Right ventricle myocardium inferior (tissue), 1 donor: Measurements from ENCODE around the gene NME7. TPM values are rescaled to one million over a fixed set of nuclear protein-coding genes. Genes with fewer than 3 reads are reported as not detected.
"Not testable (repeated sequence)": the region's sequence is repeated elsewhere in the genome, so short reads cannot be mapped to it uniquely, and the experiment has no call there.

Experiments used
- ATAC-seq: fragments of 200-7000 bp; cut with Tn5 transposase; one replicate; pipeline ENCODE4 v1.9.1; 2020; ENCODE audit warnings: mild to moderate bottlenecking, moderate library complexity
- DNase-seq: peaks from one replicate; pipeline ENCODE4 v3.0.0; 2021; ENCODE audit errors: missing footprints
- intact Hi-C: fragments of 100-400 bp; cut with DNase I; formaldehyde crosslinking; loops from one replicate; pipeline ENCODE4 v1.11.0; 2022
- total RNA-seq: library from RNA; stranded (reverse); fragmentation: NEBNext Ultra II Directional; extraction: Animal tissue kit (Norgen Biotek cat#: 25700); gene quantifications from one replicate; pipeline ENCODE4 v1.2.1, GENCODE V29; 2021
- donor health status: DM: no; HTN: yes; CAD: no; lungs with severe emphysema.

Gene NME7
- total RNA-seq, 1 donor from 2014 or later = 10.1 TPM

DNA sequence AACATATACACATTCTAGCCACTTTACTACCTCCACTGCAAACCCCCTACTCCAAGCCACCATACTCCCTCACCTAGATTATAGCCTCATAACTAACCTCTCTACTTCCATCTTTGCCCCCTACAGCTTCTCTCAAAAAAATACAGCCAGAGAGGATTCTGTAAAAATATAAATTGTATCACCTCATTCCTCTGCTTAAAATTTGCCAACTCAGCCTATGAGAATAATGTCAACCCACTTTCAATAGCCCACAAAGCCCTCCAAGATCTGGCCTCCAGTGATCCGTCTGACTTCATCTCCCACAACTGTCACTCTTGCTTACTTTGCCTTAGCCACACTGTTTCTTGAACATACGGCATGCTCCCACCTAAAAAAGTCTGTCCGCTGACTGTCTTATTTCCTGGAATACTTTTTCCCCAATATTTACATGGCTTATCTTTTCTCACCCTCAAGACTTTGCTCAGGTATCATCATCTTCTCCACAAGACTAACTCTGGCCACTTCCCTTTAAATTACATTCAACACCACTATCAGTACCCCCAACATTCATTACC, 21.5 kb downstream of the NME7 start:
- DNase-seq = no peak
- ATAC-seq = no peak
- intact Hi-C loops = loop anchor here (5.0 kb wide), 2 partner anchors 909 to 1004 kb away; no protein-coding TSS in a partner anchor

DNA sequence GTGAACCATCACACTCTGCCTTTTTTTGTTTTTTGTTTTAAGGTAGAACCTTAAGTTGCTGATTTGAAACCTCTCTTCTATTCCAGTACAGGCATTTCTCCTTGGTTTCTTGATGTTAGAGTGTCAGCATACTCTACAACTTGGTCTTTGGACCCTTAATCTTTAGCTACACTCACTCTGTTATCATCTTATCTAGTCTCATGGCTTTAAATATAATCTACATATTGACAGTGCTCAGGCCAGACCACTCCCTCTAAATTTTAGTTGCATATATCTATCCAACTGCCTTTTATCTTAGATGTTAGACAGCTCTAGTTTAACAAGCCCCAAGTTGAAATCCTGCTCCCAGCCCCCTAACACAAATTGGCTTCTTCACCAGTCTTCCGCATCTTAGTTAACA, 22.1 kb downstream of the NME7 start:
- intact Hi-C loops = loop anchor here (5.0 kb wide), 2 partner anchors 908 to 1003 kb away; no protein-coding TSS in a partner anchor
- DNase-seq = no peak

DNA sequence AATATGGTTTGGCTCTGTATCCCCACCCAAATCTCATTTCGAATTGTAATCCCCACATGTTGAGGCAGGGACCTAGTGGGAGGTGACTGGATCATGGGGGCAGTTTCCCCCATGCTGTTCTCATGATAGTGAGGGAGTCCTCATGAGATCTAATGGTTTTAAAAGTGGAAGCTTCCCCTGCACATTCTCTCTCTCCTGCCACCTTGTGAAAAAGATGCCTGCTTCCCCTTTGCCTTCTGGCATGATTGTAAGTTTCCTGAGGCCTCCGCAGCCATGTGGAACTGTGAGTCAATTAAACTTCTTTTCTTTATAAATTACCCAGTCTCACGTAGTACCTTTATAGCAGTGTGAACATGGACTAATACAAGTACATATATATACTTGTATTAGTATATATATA, 25.5 kb downstream of the NME7 start:
- intact Hi-C loops, ATAC-seq: not testable (repeated sequence)

More for the DNA sequence above, 22.1 kb downstream of the NME7 start:
- ATAC-seq = no peak

DNA sequence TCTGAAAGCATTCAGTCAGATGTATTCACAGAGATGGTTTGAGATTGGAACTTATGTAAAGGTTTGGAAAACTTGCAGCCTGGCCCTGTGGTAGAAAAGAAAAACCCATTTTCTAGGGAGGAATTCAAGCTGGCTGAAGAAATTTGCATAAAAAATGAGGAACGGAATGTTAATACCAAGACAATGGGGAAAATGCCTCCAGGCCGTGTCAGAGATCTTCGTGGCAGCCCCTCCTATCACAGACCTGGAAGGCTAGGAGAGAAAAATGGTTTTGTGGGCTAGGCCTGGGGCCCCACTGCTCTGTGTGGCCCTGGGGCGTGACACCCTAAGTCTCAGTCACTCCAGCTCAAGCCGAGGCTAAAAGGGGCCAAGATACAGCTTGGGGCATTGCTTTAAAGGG, 26.7 kb downstream of the NME7 start:
- intact Hi-C loops = no loop called here
- no peak for ATAC-seq
- DNase-seq = no peak

More for the DNA sequence above, 25.5 kb downstream of the NME7 start:
- DNase-seq = not testable (repeated sequence)

DNA sequence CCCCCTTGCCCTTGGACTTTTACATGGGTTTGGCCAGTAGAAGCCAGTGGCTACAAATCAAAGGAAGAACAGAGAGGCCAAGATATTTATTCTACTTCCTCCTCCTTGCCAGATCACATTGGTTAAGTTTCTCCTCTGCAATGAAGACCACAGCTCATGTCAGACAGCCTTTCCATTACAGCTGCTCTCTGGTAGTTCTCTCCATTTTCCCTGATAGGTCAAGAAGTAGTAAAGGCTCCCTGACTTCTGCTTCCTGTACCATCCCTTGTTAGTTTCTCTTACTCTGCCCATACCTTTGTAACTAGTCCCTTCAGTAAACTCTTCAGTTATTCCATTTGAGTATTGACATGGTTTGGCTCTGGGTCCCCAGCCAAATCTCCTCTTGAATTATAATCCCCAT, 27.8 kb downstream of the NME7 start:
- ATAC-seq = no peak
- intact Hi-C loops = no loop called here
- no peak for DNase-seq

DNA sequence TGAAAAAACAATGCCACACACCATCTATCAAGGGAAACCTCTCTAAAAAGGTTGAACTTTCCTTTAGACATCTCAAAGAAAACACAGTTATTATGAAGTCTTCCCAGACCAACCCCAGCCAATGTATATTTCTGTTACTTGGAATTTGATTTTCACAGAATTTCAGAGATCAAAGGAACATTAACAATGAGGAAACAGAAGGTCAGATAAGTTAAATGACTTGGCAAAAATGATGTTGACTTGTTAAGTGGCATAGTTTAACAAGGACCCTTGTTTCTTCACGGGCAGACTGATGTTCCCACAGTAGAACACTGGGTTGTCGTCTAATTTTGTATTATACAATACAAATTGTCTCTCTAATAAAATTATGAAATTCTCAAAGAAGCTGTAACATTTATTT, 29.0 kb downstream of the NME7 start:
- ATAC-seq = no peak
- intact Hi-C loops = no loop called here
- DNase-seq = no peak

DNA sequence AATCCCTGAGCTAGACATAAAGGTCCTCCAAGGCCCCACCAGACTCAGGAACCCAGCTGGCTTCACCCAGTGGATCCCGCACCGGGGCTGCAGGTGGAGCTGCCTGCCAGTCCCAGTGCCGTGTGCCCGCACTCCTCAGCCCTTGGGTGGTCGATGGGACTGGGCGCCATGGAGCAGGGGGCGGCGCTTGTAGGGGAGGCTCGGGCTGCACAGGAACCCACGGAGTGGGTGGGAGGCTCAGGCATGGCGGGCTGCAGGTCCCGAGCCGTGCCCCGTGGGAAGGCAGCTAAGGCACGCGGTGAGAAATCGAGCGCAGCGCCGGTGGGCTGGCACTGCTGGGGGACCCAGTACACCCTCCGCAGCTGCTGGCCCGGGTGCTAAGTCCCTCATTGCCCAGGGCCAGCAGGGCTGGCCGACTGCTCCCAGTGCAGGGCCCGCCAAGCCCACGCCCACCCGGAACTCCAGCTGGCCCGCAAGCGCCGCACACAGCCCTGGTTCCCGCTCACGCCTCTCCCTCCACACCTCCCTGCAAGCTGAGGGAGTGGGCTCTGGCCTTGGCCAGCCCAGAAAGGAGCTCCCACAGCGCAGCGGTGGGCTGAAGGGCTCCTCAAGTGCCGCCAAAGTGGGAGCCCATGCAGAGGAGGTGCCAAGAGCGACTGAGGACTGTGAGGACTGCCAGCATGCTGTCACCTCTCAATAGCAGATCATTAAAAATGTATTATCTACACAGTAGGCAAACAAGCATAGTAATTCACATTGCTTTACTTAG, 30.5 kb downstream of the NME7 start:
- intact Hi-C loops, DNase-seq, ATAC-seq: not testable (repeated sequence)

DNA sequence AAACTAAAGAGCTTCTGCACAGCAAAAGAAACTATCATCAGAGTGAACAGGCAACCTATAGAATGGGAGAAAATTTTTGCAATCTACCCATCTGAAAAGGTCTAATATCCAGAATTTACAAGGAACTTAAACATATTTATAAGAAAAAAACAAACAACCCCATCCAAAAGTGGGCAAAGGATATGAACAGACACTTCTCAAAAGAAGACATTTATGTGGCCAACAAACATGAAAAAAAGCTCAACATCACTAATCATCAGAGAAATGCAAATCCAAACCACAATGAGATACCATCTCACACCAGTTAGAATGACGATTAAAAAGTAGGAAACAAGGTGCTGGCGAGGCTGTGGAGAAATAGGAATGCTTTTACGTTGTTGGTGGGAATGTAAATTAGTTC, 32.9 kb downstream of the NME7 start:
- DNase-seq, intact Hi-C loops, ATAC-seq: not testable (repeated sequence)

DNA sequence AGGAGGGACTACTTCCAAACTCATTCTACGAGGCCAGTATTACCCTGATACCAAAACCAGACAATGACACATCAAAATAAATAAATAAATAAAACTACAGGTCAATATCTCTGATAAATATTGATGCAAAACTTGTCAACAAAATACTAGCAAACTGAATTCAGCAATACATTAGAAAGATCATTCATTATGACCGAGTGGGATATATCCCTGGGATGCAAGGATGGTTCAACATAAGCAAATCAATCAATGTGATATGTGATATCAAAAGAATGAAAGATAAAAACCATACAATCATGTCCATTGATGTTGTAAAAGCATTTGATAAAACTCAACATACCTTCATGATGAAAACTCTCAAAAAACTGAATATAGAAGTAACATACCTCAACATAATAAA, 36.7 kb downstream of the NME7 start:
- ATAC-seq (no peak), DNase-seq (no peak)
- intact Hi-C loops = no loop called here

DNA sequence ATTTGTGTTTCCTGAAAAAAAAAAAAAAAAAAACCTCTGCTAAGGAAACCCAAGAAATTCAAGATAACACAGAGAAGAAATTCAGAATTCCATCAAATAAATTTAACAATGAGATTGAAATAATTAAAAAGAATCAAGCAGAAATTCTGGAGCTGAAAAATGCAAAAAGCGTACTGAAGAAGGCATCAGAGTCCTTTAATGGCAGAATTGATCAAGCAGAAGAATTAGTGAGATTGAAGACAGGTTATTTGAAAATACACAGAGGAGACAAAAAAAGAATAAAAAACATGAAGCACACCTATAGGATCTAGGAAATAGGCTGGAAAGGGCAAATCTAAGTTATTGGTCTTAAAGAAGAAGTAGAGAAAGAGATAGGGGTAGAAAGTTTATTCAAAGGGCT, 38.2 kb downstream of the NME7 start:
- no peak for ATAC-seq
- intact Hi-C loops = no loop called here

DNA sequence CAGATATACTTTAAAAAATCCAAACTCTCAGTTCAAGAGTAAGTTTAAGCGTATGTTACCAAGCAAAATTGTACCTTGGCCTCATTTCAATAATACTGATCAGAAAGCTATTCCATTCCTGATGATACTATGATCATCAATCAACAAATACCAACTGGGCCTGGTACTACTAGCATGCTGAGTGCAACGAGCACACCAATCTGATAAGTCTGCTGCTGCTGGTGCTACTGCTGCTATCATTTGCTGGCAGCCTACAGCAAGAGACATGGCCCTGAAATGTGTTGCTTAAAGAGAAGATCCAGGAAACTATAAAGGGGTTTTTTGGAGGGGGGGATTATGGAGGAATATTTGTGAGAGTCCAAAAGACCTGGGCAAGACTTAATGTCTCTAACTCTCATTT, 39.7 kb downstream of the NME7 start:
- intact Hi-C loops = no loop called here
- ATAC-seq (no peak), DNase-seq (no peak)

More for the DNA sequence above, 38.2 kb downstream of the NME7 start:
- DNase-seq = no peak

DNA sequence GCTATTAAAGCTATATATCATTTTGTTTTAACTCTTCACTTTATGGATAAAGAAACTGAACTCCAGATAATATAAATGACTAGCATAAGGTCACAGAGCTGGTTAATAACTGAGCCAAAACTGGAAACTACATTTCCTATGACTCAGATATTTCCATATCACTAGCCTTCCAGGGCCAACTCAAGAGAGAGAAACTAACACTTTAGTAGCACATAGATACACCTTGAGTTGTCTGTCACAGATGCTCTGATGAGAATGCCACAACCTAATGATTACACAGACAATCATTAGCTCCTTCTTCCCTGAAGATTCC, 40.7 kb downstream of the NME7 start:
- intact Hi-C loops = no loop called here
- no peak for DNase-seq
- ATAC-seq = no peak

DNA sequence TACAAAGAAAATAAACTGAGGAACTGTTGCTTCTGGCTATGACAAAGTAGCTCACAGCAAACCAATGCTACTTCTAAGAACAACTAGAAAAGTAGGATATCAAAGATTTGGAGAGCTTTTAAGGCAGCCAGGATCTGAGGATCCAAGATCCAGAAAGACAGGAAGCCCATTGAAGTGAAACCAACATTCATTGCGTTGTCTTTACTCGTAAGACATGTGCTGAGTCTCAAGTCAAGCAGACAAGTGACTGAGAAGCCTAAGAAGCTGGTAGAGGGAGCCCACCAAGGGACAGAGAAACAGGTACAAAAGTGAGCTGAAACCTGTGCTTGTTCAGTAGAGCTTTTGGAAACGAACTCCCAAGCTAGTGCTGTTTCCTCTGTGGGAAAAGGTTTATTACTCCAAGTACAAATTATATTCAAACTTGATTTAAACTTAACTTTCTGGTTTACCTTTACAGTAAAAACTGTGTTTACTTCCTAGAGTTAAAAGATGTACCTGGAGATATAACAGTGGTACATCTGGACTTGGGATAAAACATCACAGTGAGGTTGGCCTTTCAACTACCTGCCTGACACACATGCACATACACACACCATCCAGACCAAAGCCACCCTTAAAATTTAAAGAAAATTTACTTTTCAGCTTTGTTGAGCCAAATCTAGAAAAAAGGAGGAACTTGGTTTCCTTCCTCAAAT, 41.2 kb downstream of the NME7 start:
- intact Hi-C loops = no loop called here
- ATAC-seq (no peak), DNase-seq (no peak)

DNA sequence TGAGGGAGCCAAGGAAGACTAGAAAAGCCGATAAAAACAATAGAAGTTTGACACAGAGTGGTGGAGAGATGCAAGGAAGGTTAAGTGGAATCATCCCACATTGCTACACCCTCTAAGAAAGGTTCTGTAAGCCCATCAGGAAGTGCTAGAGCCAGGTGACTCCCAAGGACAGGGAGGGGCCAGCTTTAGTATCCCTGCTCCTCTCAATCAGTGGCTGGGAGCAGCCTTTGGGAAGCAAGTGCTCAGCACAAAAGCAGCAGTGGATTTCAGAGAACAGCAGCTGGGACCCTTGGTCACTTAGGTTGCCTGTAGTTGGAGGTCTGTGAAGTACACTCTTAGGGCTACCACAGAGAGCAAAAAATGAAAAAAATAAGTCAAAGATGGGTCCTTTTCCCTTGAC, 42.5 kb downstream of the NME7 start:
- DNase-seq = no peak
- no peak for ATAC-seq
- intact Hi-C loops = no loop called here

DNA sequence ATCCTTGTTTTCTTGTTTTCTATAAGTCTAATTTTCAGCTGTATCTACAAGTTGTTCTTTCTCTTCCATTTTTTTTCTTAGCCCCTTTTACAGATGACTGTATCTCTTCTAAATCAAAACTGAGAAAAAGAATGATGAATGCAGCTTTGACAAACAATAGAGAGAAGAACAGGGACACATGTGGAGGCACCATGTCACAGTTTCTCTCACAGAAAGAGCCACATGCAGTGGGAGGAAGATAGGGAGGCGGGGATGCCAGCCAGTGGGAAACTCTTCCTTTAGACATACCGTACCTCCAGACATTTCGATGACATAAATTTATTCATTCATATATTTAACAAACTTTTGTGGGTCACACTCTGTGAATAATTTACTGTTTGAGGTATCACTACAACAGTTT, 45.5 kb downstream of the NME7 start:
- intact Hi-C loops = no loop called here
- ATAC-seq = no peak
- no peak for DNase-seq

DNA sequence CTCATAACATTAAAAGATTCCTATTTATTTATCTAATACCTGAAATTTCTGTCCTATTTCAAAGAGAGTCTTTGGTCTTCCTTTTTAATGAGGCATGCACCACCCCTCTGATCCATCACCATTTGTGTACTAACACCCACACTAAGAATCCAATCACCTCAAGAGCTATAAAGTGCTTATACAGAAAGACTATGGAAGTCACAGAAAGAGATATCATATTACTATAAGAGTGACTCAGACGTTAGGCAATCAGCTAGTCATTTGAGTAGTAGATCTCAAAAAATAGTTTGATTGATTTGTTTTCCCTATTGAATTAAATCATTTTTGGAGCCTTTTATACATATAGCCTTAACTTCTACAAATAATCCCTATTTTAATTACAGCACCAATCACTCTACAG, 46.1 kb downstream of the NME7 start:
- intact Hi-C loops = no loop called here

DNA sequence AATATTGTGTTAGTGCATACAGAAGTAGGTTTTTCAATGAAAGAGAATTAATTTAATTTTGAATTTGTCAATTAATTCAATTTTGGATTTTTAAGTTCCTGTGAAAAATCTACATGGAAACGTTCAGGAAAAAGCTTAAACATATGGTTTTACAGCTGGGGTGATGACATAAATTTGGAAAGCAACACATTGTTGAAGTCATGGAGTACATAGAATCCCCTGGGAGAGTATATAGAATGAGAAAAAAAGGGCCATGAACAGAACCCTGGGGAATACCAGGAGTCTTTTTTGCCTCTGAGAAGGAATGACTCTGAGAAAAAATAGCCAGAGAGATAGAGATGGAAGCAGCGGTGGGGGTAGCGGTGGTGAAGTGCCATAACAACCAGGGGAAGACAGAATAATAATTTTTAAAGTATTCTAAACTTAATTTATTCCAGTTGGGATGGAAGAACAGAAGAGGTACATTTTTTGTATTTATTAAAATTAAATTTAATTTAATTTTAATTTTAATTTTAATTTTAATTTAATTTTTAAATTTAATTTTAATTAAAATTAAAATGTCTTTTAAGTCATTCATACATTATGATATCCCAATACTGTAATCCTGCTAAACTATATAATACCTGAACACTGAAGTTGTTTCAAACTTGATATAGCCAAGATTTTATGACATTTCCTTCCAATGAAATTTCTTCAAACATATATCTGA, 48.9 kb downstream of the NME7 start:
- intact Hi-C loops = no loop called here
- ATAC-seq = no peak
- DNase-seq = no peak

More for the DNA sequence above, 46.1 kb downstream of the NME7 start:
- ATAC-seq (no peak), DNase-seq (no peak)

DNA sequence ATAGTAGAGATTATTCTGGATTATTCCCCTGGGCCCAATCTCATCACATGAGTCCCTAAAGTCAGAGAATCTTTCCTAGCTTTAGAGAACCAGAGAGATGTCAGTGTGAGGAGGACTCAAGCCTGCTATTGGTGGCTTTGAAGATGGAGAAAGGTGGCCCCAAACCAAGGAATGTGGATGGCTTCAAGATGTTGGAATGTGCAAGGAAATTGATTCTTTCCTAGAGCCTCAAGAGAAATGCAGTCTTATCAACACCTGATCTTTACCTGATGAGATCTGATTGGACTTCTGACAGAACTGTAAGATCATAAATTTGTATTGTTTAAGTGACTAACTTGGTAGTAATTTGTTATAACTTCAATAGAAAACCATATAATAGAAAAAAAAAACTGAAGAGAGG, 51.0 kb downstream of the NME7 start:
- intact Hi-C loops = no loop called here
- ATAC-seq (no peak), DNase-seq (no peak)

DNA sequence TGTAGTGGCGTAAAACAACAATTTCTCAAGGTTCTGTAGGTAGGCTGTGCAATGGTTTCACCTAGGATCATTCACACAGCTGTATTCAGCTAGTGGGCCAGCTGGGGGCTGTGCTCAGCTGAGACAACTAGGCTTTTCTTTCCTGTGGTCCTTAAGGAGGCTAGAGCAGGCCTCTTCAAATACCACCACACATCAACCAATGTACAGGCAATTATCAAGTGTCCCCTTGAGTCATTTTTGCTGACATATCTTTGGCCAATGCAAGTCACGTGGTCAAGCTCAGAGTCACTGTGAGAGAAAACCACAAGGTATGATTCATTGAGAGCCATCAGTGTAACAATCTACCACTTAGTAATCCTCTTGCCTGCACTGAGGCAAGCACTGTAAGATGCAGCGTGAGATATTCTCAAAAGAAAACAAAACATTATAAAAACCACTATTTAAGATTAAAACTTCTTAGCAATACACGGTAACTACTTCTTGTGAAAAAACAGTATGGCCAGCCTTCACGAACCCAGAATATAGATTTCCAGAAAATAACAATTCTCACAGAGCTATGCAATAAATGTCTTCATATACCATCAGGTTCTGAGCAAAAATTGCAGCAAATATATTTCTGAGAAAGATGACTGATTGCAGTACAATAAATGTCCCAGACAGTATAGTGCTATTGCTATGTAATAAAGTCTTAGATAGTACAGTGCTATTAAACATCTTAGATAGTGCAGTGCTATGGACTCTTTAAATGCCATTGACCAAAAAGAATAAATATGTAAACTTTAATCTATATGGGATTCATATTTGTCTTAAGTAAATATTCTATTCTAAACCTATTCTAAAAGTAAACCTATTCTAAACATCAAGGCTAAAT, 55.3 kb downstream of the NME7 start:
- DNase-seq = peak; percentile 66
- intact Hi-C loops = no loop called here
- ATAC-seq = no peak
